NCI-H446 treated with DMSO at 0.1 percent for 48 hours (cell line): ENCODE results near the gene ZNF445.
"Not testable (repeated sequence)": the region's sequence is repeated elsewhere in the genome, so short reads cannot be mapped to it uniquely, and the experiment has no call there.

Experiments used
- DNase-seq: peaks from one replicate; lab custom pipeline; 2025; lab: John Stamatoyannopoulos, UW

Gene ZNF445

GRCh38 chr3:44476181-44476611 is 1.3 kb downstream of the ZNF445 start:
- DNase-seq, result no peak

- not testable (repeated sequence) for DNase-seq
Observed at GRCh38 chr3:44474886-44475285, 2.6 kb downstream of the ZNF445 start.

- no peak for DNase-seq
Observed at GRCh38 chr3:44470430-44470829, 7.0 kb downstream of the ZNF445 start.

- DNase-seq, result no peak
Observed at GRCh38 chr3:44469914-44470313, 7.6 kb downstream of the ZNF445 start.

GRCh38 chr3:44468572-44469520 is 8.6 kb downstream of the ZNF445 start:
- DNase-seq, result no peak

GRCh38 chr3:44468099-44468537 is 9.4 kb downstream of the ZNF445 start:
- not testable (repeated sequence) for DNase-seq

GRCh38 chr3:44467241-44467640 is 10.2 kb downstream of the ZNF445 start:
- DNase-seq, result no peak

GRCh38 chr3:44464920-44465319 is 12.6 kb downstream of the ZNF445 start:
- not testable (repeated sequence) for DNase-seq

GRCh38 chr3:44464509-44464908 is 13.0 kb downstream of the ZNF445 start:
- DNase-seq, result no peak

- not testable (repeated sequence) for DNase-seq
Observed at GRCh38 chr3:44460050-44460449, 17.4 kb downstream of the ZNF445 start.

- DNase-seq, result no peak
Observed at GRCh38 chr3:44455318-44455717, 22.2 kb downstream of the ZNF445 start.

- no peak for DNase-seq
Observed at GRCh38 chr3:44454258-44454657, 23.2 kb downstream of the ZNF445 start.

- DNase-seq, result no peak
Observed at GRCh38 chr3:44451441-44451840, 26.0 kb downstream of the ZNF445 start.

- DNase-seq, result no peak
Observed at GRCh38 chr3:44446929-44447328, 30.5 kb downstream of the ZNF445 start.

- no peak for DNase-seq
Observed at GRCh38 chr3:44445786-44446185, 31.7 kb downstream of the ZNF445 start.

- DNase-seq, result no peak
Observed at GRCh38 chr3:44444896-44445691, 32.4 kb downstream of the ZNF445 start.

- no peak for DNase-seq
Observed at GRCh38 chr3:44444437-44444836, 33.0 kb downstream of the ZNF445 start.

- no peak for DNase-seq
Observed at GRCh38 chr3:44442596-44443309, 34.7 kb downstream of the ZNF445 start.

- no peak for DNase-seq
Observed at GRCh38 chr3:44439499-44440295, 37.8 kb downstream of the ZNF445 start.

GRCh38 chr3:44437800-44438199 is 39.7 kb downstream of the ZNF445 start:
- no peak for DNase-seq

GRCh38 chr3:44436181-44436580 is 41.3 kb downstream of the ZNF445 start:
- no peak for DNase-seq
